Esophagus (tissue), 2 donors: ENCODE measurements around the gene FER. TPM values are rescaled to one million over a fixed set of nuclear protein-coding genes. Genes with fewer than 3 reads are reported as not detected.
A peak's percentile ranks its signal among the peaks of the same experiment; 100 is the strongest.

Experiments
- H3K27ac ChIP-seq, 2 donors: one replicate each; pipeline ENCODE4 v1.5.1; 2013; ENCODE audit warnings: low read depth in 2 of 2, mild to moderate bottlenecking in 2 of 2, inconsistent platforms in 1 of 2, low read length in 1 of 2, moderate library complexity in 1 of 2
- H3K27me3 ChIP-seq, 2 donors: one replicate each; pipeline ENCODE4 v1.6.1; 2013; ENCODE audit warnings: low read length in 2 of 2, control low read depth in 1 of 2, mild to moderate bottlenecking in 1 of 2; ENCODE audit not compliant: insufficient read depth in 2 of 2, control insufficient read depth in 1 of 2
- H3K36me3 ChIP-seq, 2 donors: one replicate each; pipeline ENCODE4 v1.6.1; 2013; ENCODE audit warnings: low read length in 1 of 2; ENCODE audit not compliant: control insufficient read depth in 2 of 2, insufficient read depth in 2 of 2
- H3K4me1 ChIP-seq, 2 donors: one replicate each; pipeline ENCODE4 v1.6.1; 2013; ENCODE audit warnings: low read length in 1 of 2; ENCODE audit not compliant: control insufficient read depth in 2 of 2, insufficient read depth in 2 of 2
- H3K4me3 ChIP-seq, 2 donors: one replicate each; pipeline ENCODE4 v1.5.1; 2013; ENCODE audit warnings: low read length in 2 of 2, mild to moderate bottlenecking in 2 of 2, low read depth in 1 of 2, moderate library complexity in 1 of 2
- H3K9me3 ChIP-seq, 2 donors: one replicate each; pipeline ENCODE4 v1.6.1; 2013; ENCODE audit warnings: mild to moderate bottlenecking in 2 of 2, low read depth in 1 of 2, low read length in 1 of 2, moderate library complexity in 1 of 2; ENCODE audit not compliant: control insufficient read depth in 2 of 2, insufficient read depth in 1 of 2
- WGBS, 2 donors: extraction: QIAGEN DNeasy Blood & Tissue Kit; methylation state at CpG; one replicate each; pipeline ENCODE4 v1.1.7; 2013; 5-methylcytosine and 5-hydroxymethylcytosine counted together
- polyA plus RNA-seq, 2 donors: library from polyadenylated mRNA; stranded (reverse); fragments of 200-250 nt; gene quantifications; one replicate each; pipeline ENCODE4 v1.2.3, GENCODE V29; 2013
- donor health status: healthy with polysubstance abuse.
- donor health status: Bipolar disorder and iron deficiency.

The FER gene
- polyA plus RNA-seq, 2 donors = 3.2 to 5.1 TPM

DNA sequence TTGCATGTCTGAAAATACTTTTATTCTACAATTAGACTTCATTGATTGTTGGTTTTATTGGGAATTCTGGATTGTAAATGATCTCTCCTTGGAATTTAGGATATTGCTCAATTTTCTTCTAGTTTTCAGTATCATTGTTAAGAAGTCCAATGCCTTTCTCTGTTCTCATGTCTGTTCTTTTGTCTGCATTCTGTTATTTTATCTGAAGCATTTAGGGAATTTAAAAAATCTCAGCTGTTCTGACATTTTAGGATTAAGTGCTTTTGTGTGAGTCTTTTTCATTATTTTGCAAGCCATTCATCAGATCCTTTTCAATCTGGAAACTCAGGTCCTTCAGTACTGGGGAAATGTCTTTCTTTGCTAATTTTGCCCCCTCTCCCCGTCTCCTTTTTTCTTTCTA is 4.4 kb upstream of the FER start:
- Histone ChIP-seq H3K4me3 (no peak overlapping the region), H3K27me3 (no peaks in the 10 kb centered on the region), H3K36me3 (no peaks in the 10 kb centered on the region), H3K9me3 (no peaks in the 10 kb centered on the region), H3K27ac (no peak overlapping the region), H3K4me1 (no peaks in the 10 kb centered on the region)
- 74 to 93% methylated on average over 1 of the region's 1 CpG for WGBS, 2 donors

- Histone ChIP-seq H3K4me3 (no peak overlapping the region), H3K36me3 (no peaks in the 10 kb centered on the region), H3K4me1 (no peaks in the 10 kb centered on the region), H3K9me3 (no peaks in the 10 kb centered on the region), H3K27me3 (no peaks in the 10 kb centered on the region), H3K27ac (no peak overlapping the region)
- WGBS, 2 donors = 69 to 73% methylated on average over 3 of the region's 3 CpGs
Observed at GRCh38 chr5:108743846-108744245, 3.9 kb upstream of the FER start.

GRCh38 chr5:108747111-108747773 is 455 bp upstream of the FER start:
- H3K27me3 ChIP-seq = no peaks in the 10 kb centered on the region
- H3K9me3 ChIP-seq = no peaks in the 10 kb centered on the region
- peak overlapping the region in 1 of 2 donors; percentile 87 for H3K4me3 ChIP-seq
- no peaks in the 10 kb centered on the region for H3K36me3 ChIP-seq
- H3K27ac ChIP-seq = peak overlapping the region; percentile 93 to 99
- H3K4me1 ChIP-seq = no peaks in the 10 kb centered on the region
- WGBS, 2 donors = 42 to 47% methylated on average over 10 of the region's 10 CpGs

- WGBS, 2 donors = 0 to 1% methylated on average over 56 to 69 of the region's 69 CpGs
- Histone ChIP-seq H3K9me3 (no peaks in the 10 kb centered on the region), H3K4me1 (no peaks in the 10 kb centered on the region), H3K27ac (peak overlapping the region; percentile 93 to 99), H3K27me3 (no peaks in the 10 kb centered on the region), H3K36me3 (no peaks in the 10 kb centered on the region), H3K4me3 (peak overlapping the region; percentile 69 to 87)
Observed at GRCh38 chr5:108748401-108749127, 867 bp downstream of the FER start.

DNA sequence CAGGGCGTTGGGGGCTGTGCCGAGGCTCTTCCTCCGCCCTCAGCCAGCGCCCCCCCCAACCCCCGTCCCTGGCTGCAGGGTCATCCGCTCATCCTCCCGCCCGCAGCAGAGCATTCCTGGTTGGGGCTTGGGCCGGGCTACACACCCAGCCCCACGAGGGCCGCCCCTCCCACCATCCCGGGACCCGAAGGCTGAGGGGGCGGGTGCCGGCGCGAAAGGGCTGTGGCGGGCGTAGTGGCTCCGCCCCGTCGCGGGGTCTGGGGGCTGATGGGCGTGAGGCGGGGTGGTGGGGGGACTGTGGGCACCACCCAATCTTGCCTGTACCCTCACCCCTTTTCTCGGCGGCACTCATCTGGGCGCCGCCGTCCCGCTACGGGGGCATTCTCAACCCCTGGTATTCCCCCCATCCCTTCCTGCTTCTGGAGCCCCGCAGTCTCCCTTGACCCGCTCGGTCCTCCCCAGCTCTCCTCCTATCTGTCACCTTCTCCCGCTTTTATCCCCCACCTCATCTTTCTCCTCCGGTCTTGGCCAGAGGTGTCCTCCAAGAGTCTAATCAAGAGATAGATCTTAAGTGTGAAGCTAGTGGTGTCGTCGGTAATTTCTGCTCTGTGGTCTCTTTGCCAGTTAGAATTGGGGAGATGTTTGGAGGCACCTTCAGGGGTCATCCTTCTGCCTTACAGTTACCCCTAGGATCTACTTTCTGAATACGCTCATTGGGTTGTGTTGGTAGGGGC is 1.6 kb downstream of the FER start:
- WGBS, 2 donors = 1 to 2% methylated on average over 17 to 40 of the region's 40 CpGs
- peak overlapping the region; percentile 69 to 87 for H3K4me3 ChIP-seq
- no peaks in the 10 kb centered on the region for H3K4me1 ChIP-seq
- H3K9me3 ChIP-seq = no peaks in the 10 kb centered on the region
- H3K36me3 ChIP-seq = no peaks in the 10 kb centered on the region
- no peaks in the 10 kb centered on the region for H3K27me3 ChIP-seq
- peak overlapping the region; percentile 82 to 87 for H3K27ac ChIP-seq

DNA sequence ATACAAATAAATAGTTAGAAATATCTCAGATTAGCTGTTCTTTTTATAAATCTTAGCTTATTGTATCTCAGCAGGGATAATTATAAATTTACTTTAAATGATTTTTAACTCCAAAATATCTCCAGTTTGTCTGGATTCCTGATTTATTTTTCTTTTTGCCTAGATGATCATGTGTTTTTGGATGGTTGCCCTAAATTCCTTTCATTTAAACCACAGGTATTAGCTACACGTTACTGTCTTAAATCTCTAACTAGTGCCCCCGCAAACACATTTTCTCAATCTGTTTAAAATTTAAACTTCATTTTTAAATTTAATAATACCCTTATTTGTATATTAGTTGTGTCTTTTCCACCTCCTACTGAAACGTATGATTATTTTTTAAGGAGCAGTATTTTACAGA is 5.6 kb downstream of the FER start:
- Histone ChIP-seq H3K4me3 (no peak overlapping the region), H3K9me3 (no peaks in the 10 kb centered on the region), H3K27me3 (no peaks in the 10 kb centered on the region), H3K27ac (no peak overlapping the region), H3K4me1 (no peaks in the 10 kb centered on the region), H3K36me3 (no peaks in the 10 kb centered on the region)
- 47 to 73% methylated on average over 3 of the region's 3 CpGs for WGBS, 2 donors

DNA sequence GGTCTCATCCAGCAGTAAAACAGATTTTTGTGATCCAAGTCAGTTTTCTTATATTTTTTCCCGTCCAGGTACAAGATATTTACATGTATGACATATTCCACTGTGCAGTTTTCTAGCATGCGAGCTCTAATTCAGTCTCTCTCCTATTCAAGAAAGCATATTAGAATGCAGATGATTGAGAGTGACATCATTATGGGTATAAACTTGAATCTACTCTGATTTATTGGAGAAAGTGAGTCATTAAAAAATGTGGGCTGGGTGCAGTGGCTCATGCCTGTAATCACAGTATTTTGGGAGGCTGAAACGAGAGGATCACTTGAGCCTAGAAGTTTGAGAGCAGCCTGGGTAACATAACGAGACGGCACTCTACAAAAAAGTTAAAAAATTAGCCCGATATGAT is 6.2 kb downstream of the FER start:
- 77 to 78% methylated on average over 6 of the region's 6 CpGs for WGBS, 2 donors
- Histone ChIP-seq H3K27ac (no peak overlapping the region), H3K4me3 (no peak overlapping the region), H3K4me1 (no peaks in the 10 kb centered on the region), H3K36me3 (no peaks in the 10 kb centered on the region), H3K27me3 (no peaks in the 10 kb centered on the region), H3K9me3 (no peaks in the 10 kb centered on the region)

DNA sequence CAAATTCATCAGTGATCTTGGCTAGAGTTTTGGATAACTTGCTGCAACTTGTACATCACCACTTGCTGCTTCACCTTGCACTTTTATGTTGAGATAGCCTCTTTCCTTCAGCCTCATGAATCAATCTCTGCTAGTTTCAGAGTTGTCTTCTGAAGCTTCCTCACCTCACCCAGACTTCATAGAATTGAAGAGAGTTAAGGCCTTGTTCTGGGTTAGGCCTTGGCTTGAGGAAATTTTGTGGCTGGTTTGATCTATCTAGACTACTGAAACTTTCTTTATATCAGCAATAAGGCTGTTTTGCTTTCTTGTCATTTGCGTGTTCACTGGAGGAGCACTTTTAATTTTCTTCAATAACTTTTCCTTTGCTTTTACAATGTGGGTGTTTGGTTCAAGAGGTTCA is 12.8 kb downstream of the FER start:
- Histone ChIP-seq H3K9me3 (no peaks in the 10 kb centered on the region), H3K4me3 (no peak overlapping the region), H3K27ac (no peak overlapping the region), H3K27me3 (no peaks in the 10 kb centered on the region), H3K36me3 (no peaks in the 10 kb centered on the region), H3K4me1 (no peaks in the 10 kb centered on the region)
- 84 to 89% methylated on average over 1 of the region's 1 CpG for WGBS, 2 donors

- H3K36me3 ChIP-seq = no peaks in the 10 kb centered on the region
- no peaks in the 10 kb centered on the region for H3K9me3 ChIP-seq
- H3K27me3 ChIP-seq = no peaks in the 10 kb centered on the region
- WGBS, 2 donors = 58 to 70% methylated on average over 3 of the region's 3 CpGs
- H3K4me1 ChIP-seq = no peaks in the 10 kb centered on the region
- no peak overlapping the region for H3K4me3 ChIP-seq
- no peak overlapping the region for H3K27ac ChIP-seq
Observed at GRCh38 chr5:108762660-108763059, 15.0 kb downstream of the FER start.
